Esophagus muscularis mucosa (tissue), 4 donors: Measurements from ENCODE around the gene ZNF207.

Experiments used
- CTCF ChIP-seq, 3 experiments: fragments of 200-600 bp in 2 of 3; fragments of 450-650 bp in 1 of 3; sonication (generic) in 2 of 3; IDR thresholded peaks; one replicate each; pipeline ENCODE4 v1.5.1; 2017 to 2019; ENCODE audit warnings: antibody characterized with exemption in 3 of 3, mild to moderate bottlenecking in 2 of 3, moderate library complexity in 1 of 3
- EP300 ChIP-seq: sonication (generic); formaldehyde crosslinking; IDR thresholded peaks from one replicate; pipeline ENCODE4 v1.6.1; 2017; ENCODE audit warnings: antibody characterized with exemption
- POLR2A ChIP-seq: fragments of 450-650 bp; IDR thresholded peaks from one replicate; pipeline ENCODE4 v1.6.1; 2017; ENCODE audit warnings: antibody characterized with exemption, moderate library complexity, mild to moderate bottlenecking, low read depth
- POLR2AphosphoS5 ChIP-seq, 2 donors: sonication (generic); formaldehyde crosslinking; IDR thresholded peaks; one replicate each; pipeline ENCODE4 v1.6.1; 2017; ENCODE audit warnings: antibody characterized with exemption in 2 of 2

GRCh38 chr17:32382526-32383223, 32.7 kb downstream of the ZNF207 start:
- TF ChIP-seq CTCF (IDR thresholded peaks at IDR 0.05) (no peak), EP300 (no peak), POLR2AphosphoS5 (IDR thresholded peaks at IDR 0.05) (peak in 1 of 2 donors; percentile 3), POLR2A (no peak)
